HuH-7.5 (cell line): ENCODE results near the gene LGI1.

Source experiments
- DNase-seq: peaks from one replicate; pipeline ENCODE4 v3.0.0; 2011; ENCODE audit warnings: low spot score

The LGI1 gene

GRCh38 chr10:93757801-93758507 is at the start of gene LGI1:
Gene LGI1, plus strand, starts transcription at chr10:93757936. Its CDS starts 209 bp downstream, at chr10:93758145.
- DNase-seq: no peak

GRCh38 chr10:93710333-93710909 is 47.3 kb upstream of the LGI1 start:
- peak; percentile 12 for DNase-seq

- DNase-seq: no peak
Measured at GRCh38 chr10:93711891-93712290, 45.8 kb upstream of the LGI1 start.

GRCh38 chr10:93712593-93712992 is 45.1 kb upstream of the LGI1 start:
- DNase-seq: no peak

- DNase-seq: no peak
Measured at GRCh38 chr10:93715345-93715744, 42.4 kb upstream of the LGI1 start.

- no peak for DNase-seq
Measured at GRCh38 chr10:93716766-93717165, 41.0 kb upstream of the LGI1 start.

GRCh38 chr10:93718937-93719725 is 38.6 kb upstream of the LGI1 start:
- no peak for DNase-seq

GRCh38 chr10:93719901-93720300 is 37.8 kb upstream of the LGI1 start:
- no peak for DNase-seq

- DNase-seq: no peak
Measured at GRCh38 chr10:93722550-93722949, 35.2 kb upstream of the LGI1 start.

- DNase-seq: no peak
Measured at GRCh38 chr10:93723153-93723552, 34.6 kb upstream of the LGI1 start.

GRCh38 chr10:93726024-93726423 is 31.7 kb upstream of the LGI1 start:
- DNase-seq: no peak

- no peak for DNase-seq
Measured at GRCh38 chr10:93741367-93741766, 16.4 kb upstream of the LGI1 start.

GRCh38 chr10:93742633-93743349 is 14.9 kb upstream of the LGI1 start:
- DNase-seq: no peak

- no peak for DNase-seq
Measured at GRCh38 chr10:93745408-93746065, 12.2 kb upstream of the LGI1 start.

GRCh38 chr10:93746844-93747284 is 10.9 kb upstream of the LGI1 start:
- DNase-seq: no peak

- no peak for DNase-seq
Measured at GRCh38 chr10:93749218-93749799, 8.4 kb upstream of the LGI1 start.

GRCh38 chr10:93751124-93751523 is 6.6 kb upstream of the LGI1 start:
- DNase-seq: no peak

GRCh38 chr10:93751832-93752231 is 5.9 kb upstream of the LGI1 start:
- DNase-seq: peak; percentile 47

GRCh38 chr10:93752761-93753160 is 5.0 kb upstream of the LGI1 start:
- no peak for DNase-seq

- DNase-seq: no peak
Measured at GRCh38 chr10:93753621-93754250, 4.0 kb upstream of the LGI1 start.

GRCh38 chr10:93754761-93755160 is 3.0 kb upstream of the LGI1 start:
- no peak for DNase-seq
